HG02970 (cell line): ENCODE results near the gene RETREG2.

Experiments used
- ATAC-seq: cut with Tn5 transposase; IDR thresholded peaks from one replicate; pipeline ENCODE4 v1.9.1; 2021; ENCODE audit warnings: mild to moderate bottlenecking, moderate library complexity, moderate number of reproducible peaks; ENCODE audit not compliant: unreplicated experiment, low FRiP score

The RETREG2 gene

DNA sequence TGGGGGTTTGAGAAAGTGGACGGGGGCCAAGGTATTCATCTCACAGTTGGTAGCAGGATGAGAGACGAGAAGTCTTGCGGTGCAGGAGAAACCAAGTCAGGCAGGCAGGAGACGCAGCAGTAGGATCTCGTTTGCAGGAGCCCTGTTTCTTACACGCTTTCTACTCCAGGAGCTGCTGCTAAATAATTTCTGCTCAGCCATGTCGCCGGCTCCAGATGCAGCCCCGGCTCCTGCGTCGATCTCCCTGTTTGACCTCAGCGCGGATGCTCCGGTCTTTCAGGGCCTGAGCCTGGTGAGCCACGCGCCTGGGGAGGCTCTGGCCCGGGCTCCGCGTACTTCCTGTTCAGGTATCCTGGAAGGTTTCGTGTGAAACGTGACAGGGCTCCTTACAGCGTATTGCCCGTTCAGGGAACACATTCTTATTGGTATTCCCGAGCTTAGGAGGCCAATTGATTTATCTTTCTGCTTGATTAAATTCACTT is 52.0 kb downstream of the RETREG2 start:
- ATAC-seq, result no peak

DNA sequence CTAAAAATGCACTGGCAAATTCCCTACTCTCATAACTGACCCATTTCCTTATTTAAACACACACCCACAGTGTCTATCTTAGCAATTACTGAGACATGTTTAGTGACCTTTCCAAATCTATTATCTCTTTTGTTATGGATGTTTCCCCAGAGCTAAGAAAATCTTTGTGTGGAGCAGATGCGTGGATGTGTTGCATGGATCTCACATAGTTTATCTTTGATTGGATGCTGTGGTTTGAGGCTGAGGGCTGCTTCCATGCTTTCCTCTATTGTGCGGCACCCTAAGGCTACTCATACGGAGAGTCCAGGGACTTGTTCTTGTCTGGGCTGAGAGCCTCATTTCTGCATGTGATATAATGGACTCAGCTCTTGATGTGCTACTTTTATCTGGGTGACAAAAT is 56.3 kb downstream of the RETREG2 start:
- no peak for ATAC-seq
